Naive thymus-derived CD4-positive, alpha-beta T cell (primary cell): ENCODE data around the gene PEAR1. TPM values are rescaled to one million over a fixed set of nuclear protein-coding genes. Genes with fewer than 3 reads are reported as not detected.
A peak's percentile ranks its signal among the peaks of the same experiment; 100 is the strongest.

Experiments
- ATAC-seq: fragments of 150-1000 bp; cut with Tn5 transposase; 2 replicates; pipeline ENCODE4 v1.10.0; 2021; ENCODE audit warnings: mild to moderate bottlenecking, moderate library complexity
- CTCF ChIA-PET: fragments of 350-600 bp; sonication (Branson Sonifier 250); formaldehyde crosslinking; loops from one replicate; lab custom pipeline; 2021; ENCODE audit warnings: antibody characterized with exemption; lab: Charles Lee
- POLR2A ChIA-PET: fragments of 350-600 bp; sonication (Branson Sonifier 250); formaldehyde crosslinking; loops from one replicate; lab custom pipeline; 2021; ENCODE audit warnings: antibody characterized with exemption, inconsistent platforms; lab: Charles Lee
- DNase-seq, 9 donors: peaks; one replicate each; pipeline versions ENCODE4 v3.0.0 to v3.0.0-alpha.2; 2020 to 2022; ENCODE audit warnings: mixed read lengths in 1 of 9
- H3K27ac ChIP-seq: one replicate; pipeline ENCODE4 v1.7.0; 2013; ENCODE audit warnings: mild to moderate bottlenecking, low read depth, low read length, moderate library complexity
- H3K27me3 ChIP-seq, 2 donors: one replicate each; pipeline ENCODE4 v1.7.0; 2013; ENCODE audit warnings: low read length in 2 of 2, mild to moderate bottlenecking in 2 of 2, moderate library complexity in 2 of 2; ENCODE audit not compliant: control insufficient read depth in 2 of 2, insufficient read depth in 2 of 2
- H3K36me3 ChIP-seq, 3 experiments: 1 replicate in 2 of 3; 2 replicates in 1 of 3; pipeline ENCODE4 v1.7.0; 2013; ENCODE audit warnings: low read length in 3 of 3, mild to moderate bottlenecking in 3 of 3, moderate library complexity in 1 of 3; ENCODE audit not compliant: insufficient read depth in 3 of 3, control insufficient read depth in 2 of 3
- H3K4me1 ChIP-seq, 2 donors: one replicate each; pipeline ENCODE4 v1.7.0; 2013; ENCODE audit warnings: low read length in 2 of 2, mild to moderate bottlenecking in 2 of 2, moderate library complexity in 1 of 2; ENCODE audit not compliant: control insufficient read depth in 2 of 2, insufficient read depth in 2 of 2
- H3K4me3 ChIP-seq: 2 replicates; pipeline ENCODE4 v1.7.0; 2013; ENCODE audit warnings: mild to moderate bottlenecking, low read length
- H3K9me3 ChIP-seq, 3 experiments: 1 replicate in 2 of 3; 2 replicates in 1 of 3; pipeline ENCODE4 v1.7.0; 2013; ENCODE audit warnings: low read length in 3 of 3; ENCODE audit not compliant: control insufficient read depth in 2 of 3
- H3K27ac Mint-ChIP-seq, 9 donors: one replicate each; pipeline ENCODE4 v1.8.0; 2020 to 2022; ENCODE audit warnings: mixed read lengths in 9 of 9, mild to moderate bottlenecking in 8 of 9, moderate library complexity in 5 of 9, inconsistent platforms in 2 of 9
- H3K27me3 Mint-ChIP-seq, 5 donors: one replicate each; pipeline ENCODE4 v1.8.0; 2021 to 2022; ENCODE audit warnings: mixed read lengths in 5 of 5, mild to moderate bottlenecking in 1 of 5
- H3K36me3 Mint-ChIP-seq, 5 donors: one replicate each; pipeline ENCODE4 v1.8.0; 2020 to 2022; ENCODE audit warnings: mixed read lengths in 5 of 5, mild to moderate bottlenecking in 3 of 5, inconsistent platforms in 1 of 5
- H3K4me1 Mint-ChIP-seq, 7 donors: one replicate each; pipeline ENCODE4 v1.8.0; 2020 to 2022; ENCODE audit warnings: mixed read lengths in 7 of 7, mild to moderate bottlenecking in 3 of 7, inconsistent platforms in 1 of 7
- H3K4me3 Mint-ChIP-seq, 10 donors: one replicate each; pipeline ENCODE4 v1.8.0; 2020 to 2022; ENCODE audit warnings: mild to moderate bottlenecking in 10 of 10, mixed read lengths in 10 of 10, moderate library complexity in 6 of 10, inconsistent platforms in 2 of 10
- H3K9me3 Mint-ChIP-seq, 11 donors: one replicate each; pipeline ENCODE4 v1.8.0; 2020 to 2022; ENCODE audit warnings: mixed read lengths in 11 of 11, mild to moderate bottlenecking in 4 of 11, inconsistent platforms in 1 of 11, moderate library complexity in 1 of 11
- intact Hi-C, 2 donors: fragments of 100-400 bp; cut with micrococcal nuclease; formaldehyde crosslinking; loops; one replicate each; pipeline ENCODE4 v1.15.1; 2023
- polyA plus RNA-seq, 2 donors: library from polyadenylated mRNA; unstranded; fragments of 300-500 nt; fragmentation: Illumina TruSeq; gene quantifications; one replicate each; pipeline ENCODE4 v1.2.3, GENCODE V29; 2021
- total RNA-seq, 6 experiments: library from RNA in 5 of 6; stranded (reverse) in 5 of 6; gene quantifications; 1 replicate in 5 of 6; 2 replicates in 1 of 6; pipeline ENCODE4 v1.2.3 and lab custom pipeline; 2021 to 2026

PEAR1 gene
- total and polyA plus RNA-seq, 7 experiments from 2014 or later = 0.19 to 1.2 (median 0.32) TPM

GRCh38 chr1:156939786-156940334 is 46.3 kb downstream of the PEAR1 start:
- no peaks in the 10 kb centered on the region for H3K27me3 Mint-ChIP-seq
- DNase-seq (no peak), ATAC-seq (no peak)
- no peak overlapping the region for H3K4me3 ChIP-seq
- intact Hi-C loops = no loop called here
- no peaks in the 10 kb centered on the region for H3K9me3 ChIP-seq
- H3K4me1 Mint-ChIP-seq = peaks cover 0 to 2% (median 0%) of the 10 kb centered on the region in 7 donors
- H3K36me3 ChIP-seq = peaks cover 0 to 94% (median 28%) of the 10 kb centered on the region in 3 experiments
- no peak overlapping the region for H3K27ac ChIP-seq
- ChIA-PET CTCF (interaction anchor here (1.3 kb wide), 1 partner anchor 50 kb away, joined by 3 read pairs; no protein-coding TSS in a partner anchor), POLR2A (no interaction called here)
- H3K4me1 ChIP-seq = no peaks in the 10 kb centered on the region
- H3K4me3 Mint-ChIP-seq = no peak overlapping the region
- no peaks in the 10 kb centered on the region for H3K9me3 Mint-ChIP-seq
- H3K36me3 Mint-ChIP-seq = peaks cover 7 to 38% (median 22%) of the 10 kb centered on the region in 5 donors
- H3K27me3 ChIP-seq = no peaks in the 10 kb centered on the region
- no peak overlapping the region for H3K27ac Mint-ChIP-seq

- H3K9me3 Mint-ChIP-seq = no peaks in the 10 kb centered on the region
- no peaks in the 10 kb centered on the region for H3K9me3 ChIP-seq
- peaks cover 20 to 53% (median 34%) of the 10 kb centered on the region in 5 donors for H3K36me3 Mint-ChIP-seq
- H3K4me1 ChIP-seq = no peaks in the 10 kb centered on the region
- ChIA-PET CTCF (no interaction called here), POLR2A (no interaction called here)
- no peaks in the 10 kb centered on the region for H3K27me3 Mint-ChIP-seq
- no peaks in the 10 kb centered on the region for H3K27me3 ChIP-seq
- no peak overlapping the region for H3K4me3 ChIP-seq
- ATAC-seq (no peak), DNase-seq (no peak)
- no peak overlapping the region for H3K4me3 Mint-ChIP-seq
- intact Hi-C loops = no loop called here
- no peak overlapping the region for H3K27ac Mint-ChIP-seq
- H3K27ac ChIP-seq = no peak overlapping the region
- peaks cover 0 to 99% (median 33%) of the 10 kb centered on the region in 3 experiments for H3K36me3 ChIP-seq
- peaks cover 0 to 9% (median 0%) of the 10 kb centered on the region in 7 donors for H3K4me1 Mint-ChIP-seq
Measured at GRCh38 chr1:156941675-156942074, 48.2 kb downstream of the PEAR1 start.

- intact Hi-C loops = no loop called here
- DNase-seq = no peak
- POLR2A ChIA-PET = no interaction called here
- Histone ChIP-seq H3K36me3 (peaks cover 0 to 99% (median 38%) of the 10 kb centered on the region in 3 experiments), H3K27ac (no peak overlapping the region), H3K4me3 (no peak overlapping the region), H3K4me1 (no peaks in the 10 kb centered on the region), H3K27me3 (no peaks in the 10 kb centered on the region), H3K9me3 (no peaks in the 10 kb centered on the region)
- no peaks in the 10 kb centered on the region for H3K27me3 Mint-ChIP-seq
- ATAC-seq = no peak
- peaks cover 0 to 9% (median 0%) of the 10 kb centered on the region in 7 donors for H3K4me1 Mint-ChIP-seq
- peak overlapping the region in 1 of 9 donors; percentile 62 for H3K27ac Mint-ChIP-seq
- H3K36me3 Mint-ChIP-seq = peaks cover 20 to 58% (median 37%) of the 10 kb centered on the region in 5 donors
- H3K9me3 Mint-ChIP-seq = no peaks in the 10 kb centered on the region
- H3K4me3 Mint-ChIP-seq = no peak overlapping the region
- CTCF ChIA-PET = no interaction called here
Measured at GRCh38 chr1:156942176-156942575, 48.7 kb downstream of the PEAR1 start.

GRCh38 chr1:156942576-156942975 is 49.1 kb downstream of the PEAR1 start:
- Mint-ChIP-seq H3K36me3 (peaks cover 20 to 62% (median 37%) of the 10 kb centered on the region in 5 donors), H3K9me3 (no peaks in the 10 kb centered on the region), H3K27me3 (no peaks in the 10 kb centered on the region), H3K4me3 (no peak overlapping the region), H3K4me1 (peaks cover 0 to 9% (median 0%) of the 10 kb centered on the region in 7 donors), H3K27ac (no peak overlapping the region)
- no peaks in the 10 kb centered on the region for H3K9me3 ChIP-seq
- no peak overlapping the region for H3K4me3 ChIP-seq
- POLR2A ChIA-PET = no interaction called here
- H3K27me3 ChIP-seq = no peaks in the 10 kb centered on the region
- ATAC-seq (no peak), DNase-seq (no peak)
- CTCF ChIA-PET = no interaction called here
- H3K27ac ChIP-seq = no peak overlapping the region
- peaks cover 0 to 99% (median 39%) of the 10 kb centered on the region in 3 experiments for H3K36me3 ChIP-seq
- intact Hi-C loops = no loop called here
- H3K4me1 ChIP-seq = no peaks in the 10 kb centered on the region

- H3K9me3 Mint-ChIP-seq = no peaks in the 10 kb centered on the region
- H3K27ac Mint-ChIP-seq = peak overlapping the region in 3 of 9 donors; percentile 46 to 72 (median 70)
- DNase-seq = no peak
- Histone ChIP-seq H3K27me3 (no peaks in the 10 kb centered on the region), H3K4me1 (no peaks in the 10 kb centered on the region), H3K4me3 (no peak overlapping the region), H3K27ac (no peak overlapping the region), H3K36me3 (peaks cover 0 to 99% (median 39%) of the 10 kb centered on the region in 3 experiments), H3K9me3 (no peaks in the 10 kb centered on the region)
- POLR2A ChIA-PET = no interaction called here
- no peaks in the 10 kb centered on the region for H3K27me3 Mint-ChIP-seq
- H3K36me3 Mint-ChIP-seq = peaks cover 20 to 69% (median 40%) of the 10 kb centered on the region in 5 donors
- ATAC-seq = no peak
- intact Hi-C loops = no loop called here
- H3K4me1 Mint-ChIP-seq = peaks cover 0 to 9% (median 0%) of the 10 kb centered on the region in 7 donors
- CTCF ChIA-PET = no interaction called here
- H3K4me3 Mint-ChIP-seq = no peak overlapping the region
Measured at GRCh38 chr1:156943756-156944155, 50.2 kb downstream of the PEAR1 start.

- no peaks in the 10 kb centered on the region for H3K27me3 ChIP-seq
- H3K4me1 ChIP-seq = no peaks in the 10 kb centered on the region
- intact Hi-C loops = no loop called here
- H3K27ac ChIP-seq = no peak overlapping the region
- peaks cover 21 to 66% (median 39%) of the 10 kb centered on the region in 5 donors for H3K36me3 Mint-ChIP-seq
- no peak overlapping the region for H3K4me3 ChIP-seq
- POLR2A ChIA-PET = no interaction called here
- no peak for DNase-seq
- peaks cover 0 to 9% (median 0%) of the 10 kb centered on the region in 7 donors for H3K4me1 Mint-ChIP-seq
- H3K36me3 ChIP-seq = peaks cover 0 to 99% (median 39%) of the 10 kb centered on the region in 3 experiments
- no peaks in the 10 kb centered on the region for H3K9me3 Mint-ChIP-seq
- H3K27me3 Mint-ChIP-seq = no peaks in the 10 kb centered on the region
- CTCF ChIA-PET = no interaction called here
- H3K9me3 ChIP-seq = no peaks in the 10 kb centered on the region
- peak overlapping the region in 3 of 9 donors; percentile 12 to 65 (median 13) for H3K27ac Mint-ChIP-seq
- no peak overlapping the region for H3K4me3 Mint-ChIP-seq
- no peak for ATAC-seq
Measured at GRCh38 chr1:156944268-156944667, 50.8 kb downstream of the PEAR1 start.

GRCh38 chr1:156944848-156945247 is 51.3 kb downstream of the PEAR1 start:
- POLR2A ChIA-PET = no interaction called here
- no peak overlapping the region for H3K4me3 ChIP-seq
- Mint-ChIP-seq H3K36me3 (peaks cover 26 to 70% (median 40%) of the 10 kb centered on the region in 5 donors), H3K27ac (peak overlapping the region in 4 of 9 donors; percentile 12 to 65 (median 24)), H3K9me3 (no peaks in the 10 kb centered on the region), H3K4me1 (peaks cover 0 to 9% (median 0%) of the 10 kb centered on the region in 7 donors), H3K4me3 (no peak overlapping the region), H3K27me3 (no peaks in the 10 kb centered on the region)
- H3K36me3 ChIP-seq = peaks cover 0 to 98% (median 35%) of the 10 kb centered on the region in 3 experiments
- H3K27ac ChIP-seq = no peak overlapping the region
- DNase-seq = no peak
- H3K4me1 ChIP-seq = no peaks in the 10 kb centered on the region
- no peak for ATAC-seq
- CTCF ChIA-PET = no interaction called here
- no peaks in the 10 kb centered on the region for H3K27me3 ChIP-seq
- intact Hi-C loops = no loop called here
- no peaks in the 10 kb centered on the region for H3K9me3 ChIP-seq
